Coronary artery (tissue), 2 donors: ENCODE data around the gene WWC2.

ENCODE experiments used
- DNase-seq: peaks from one replicate; pipeline ENCODE4 v3.0.0-alpha.2; 2017; ENCODE audit warnings: low spot score
- H3K27ac ChIP-seq, 2 donors: fragments of 200-600 bp; sonication (generic); one replicate each; pipeline ENCODE4 v1.5.1; 2016 to 2019
- H3K4me3 ChIP-seq: fragments of 200-600 bp; sonication (generic); 2 replicates; pipeline ENCODE4 v1.5.1; 2016; ENCODE audit warnings: mild to moderate bottlenecking, moderate library complexity
- CTCF ChIP-seq: fragments of 200-600 bp; sonication (generic); IDR thresholded peaks from one replicate; pipeline ENCODE4 v1.5.1; 2019; ENCODE audit warnings: antibody characterized with exemption

WWC2 gene

GRCh38 chr4:183287309-183287659 is 188.2 kb downstream of the WWC2 start:
- no peak for TF ChIP-seq CTCF
- no peak for DNase-seq
- Histone ChIP-seq H3K4me3 (no peak overlapping the region), H3K27ac (no peak overlapping the region)

GRCh38 chr4:183287677-183288076 is 188.6 kb downstream of the WWC2 start:
- no peak overlapping the region for H3K4me3 ChIP-seq
- no peak for DNase-seq
- TF ChIP-seq CTCF, result no peak
- H3K27ac ChIP-seq, result no peak overlapping the region

GRCh38 chr4:183288955-183289354 is 189.9 kb downstream of the WWC2 start:
- no peak for DNase-seq
- no peak overlapping the region for H3K4me3 ChIP-seq
- TF ChIP-seq CTCF, result no peak
- H3K27ac ChIP-seq, result no peak overlapping the region

GRCh38 chr4:183289688-183290087 is 190.6 kb downstream of the WWC2 start:
- Histone ChIP-seq H3K4me3 (no peak overlapping the region), H3K27ac (no peak overlapping the region)
- no peak for DNase-seq
- no peak for TF ChIP-seq CTCF

- no peak for TF ChIP-seq CTCF
- Histone ChIP-seq H3K27ac (no peak overlapping the region), H3K4me3 (no peak overlapping the region)
- DNase-seq, result no peak
Measured at GRCh38 chr4:183291070-183291469, 192.0 kb downstream of the WWC2 start.

- no peak for DNase-seq
- no peak overlapping the region for H3K27ac ChIP-seq
- H3K4me3 ChIP-seq, result no peak overlapping the region
- no peak for TF ChIP-seq CTCF
Measured at GRCh38 chr4:183295711-183296110, 196.7 kb downstream of the WWC2 start.

- DNase-seq, result no peak
- Histone ChIP-seq H3K27ac (no peak overlapping the region), H3K4me3 (no peak overlapping the region)
- no peak for TF ChIP-seq CTCF
Measured at GRCh38 chr4:183297675-183298074, 198.6 kb downstream of the WWC2 start.
